Vagina (tissue), 2 donors: ENCODE data around the gene FSIP1. TPM values are rescaled to one million over a fixed set of nuclear protein-coding genes. Genes with fewer than 3 reads are reported as not detected.

Experiments used
- DNase-seq, 2 donors: peaks; one replicate each; pipeline ENCODE4 v3.0.0-alpha.2; 2017; ENCODE audit errors: extremely low spot score in 2 of 2
- H3K27ac ChIP-seq: fragments of 200-600 bp; sonication (generic); one replicate; pipeline ENCODE4 v1.5.1; 2019
- H3K27me3 ChIP-seq: fragments of 200-600 bp; sonication (generic); one replicate; pipeline ENCODE4 v1.5.1; 2019
- H3K36me3 ChIP-seq, 2 donors: fragments of 200-600 bp; sonication (generic); one replicate each; pipeline ENCODE4 v1.5.1; 2017 to 2019
- H3K4me1 ChIP-seq: fragments of 200-600 bp; sonication (generic); one replicate; pipeline ENCODE4 v1.5.1; 2019
- H3K4me3 ChIP-seq, 2 donors: fragments of 200-600 bp; sonication (generic); 1 replicate in 1 of 2; 2 replicates in 1 of 2; pipeline ENCODE4 v1.5.1; 2016 to 2019
- H3K9me3 ChIP-seq: fragments of 200-600 bp; sonication (generic); one replicate; pipeline ENCODE4 v1.5.1; 2019
- CTCF ChIP-seq, 3 experiments: fragments of 450-650 bp in 2 of 3; fragments of 200-600 bp in 1 of 3; sonication (generic) in 1 of 3; IDR thresholded peaks; one replicate each; pipeline ENCODE4 v1.5.1; 2017 to 2019; ENCODE audit warnings: antibody characterized with exemption in 3 of 3, mild to moderate bottlenecking in 2 of 3, moderate library complexity in 2 of 3
- POLR2A ChIP-seq, 2 donors: fragments of 450-650 bp; IDR thresholded peaks; one replicate each; pipeline ENCODE4 v1.6.1; 2017; ENCODE audit warnings: antibody characterized with exemption in 2 of 2, mild to moderate bottlenecking in 2 of 2, moderate library complexity in 2 of 2
- POLR2AphosphoS5 ChIP-seq, 2 donors: sonication (generic); formaldehyde crosslinking; IDR thresholded peaks; one replicate each; pipeline ENCODE4 v1.9.0; 2017; ENCODE audit warnings: antibody characterized with exemption in 2 of 2, mild to moderate bottlenecking in 2 of 2, low read depth in 1 of 2; ENCODE audit not compliant: insufficient read depth in 1 of 2
- intact Hi-C: fragments of 100-400 bp; cut with DNase I; formaldehyde crosslinking; loops from one replicate; pipeline ENCODE4 v1.15.1; 2023
- total RNA-seq: library from RNA; depleted of rRNA; stranded (reverse); fragments of >200 nt; gene quantifications from one replicate; pipeline ENCODE4 v1.2.3, GENCODE V29; 2016

The FSIP1 gene
- total RNA-seq, 1 donor from 2014 or later: 0.98 TPM

GRCh38 chr15:39553947-39554693 is 228.5 kb downstream of the FSIP1 start:
- H3K27me3 ChIP-seq: no peaks in the 10 kb centered on the region
- TF ChIP-seq CTCF (IDR thresholded peaks at IDR 0.05): no peak
- peak in 1 of 2 donors; percentile 62 for TF ChIP-seq POLR2AphosphoS5 (IDR thresholded peaks at IDR 0.05; ENCODE audit: insufficient read depth in 1 of 2, low read depth in 1 of 2)
- no peak for TF ChIP-seq POLR2A (IDR thresholded peaks at IDR 0.05)
- H3K9me3 ChIP-seq: no peaks in the 10 kb centered on the region
- no peaks in the 10 kb centered on the region for H3K36me3 ChIP-seq
- H3K4me3 ChIP-seq: no peak overlapping the region
- H3K4me1 ChIP-seq: peaks cover 17% of the 10 kb centered on the region
- no peak overlapping the region for H3K27ac ChIP-seq
- intact Hi-C loops: no loop called here
- DNase-seq: peak in 1 of 2 donors; percentile 78

GRCh38 chr15:39552556-39552955 is 230.1 kb downstream of the FSIP1 start:
- H3K36me3 ChIP-seq: no peaks in the 10 kb centered on the region
- DNase-seq: peak in 1 of 2 donors; percentile 75
- H3K9me3 ChIP-seq: no peaks in the 10 kb centered on the region
- peaks cover 17% of the 10 kb centered on the region for H3K4me1 ChIP-seq
- no peaks in the 10 kb centered on the region for H3K27me3 ChIP-seq
- H3K27ac ChIP-seq: no peak overlapping the region
- TF ChIP-seq POLR2A (IDR thresholded peaks at IDR 0.05): no peak
- no peak for TF ChIP-seq CTCF (IDR thresholded peaks at IDR 0.05)
- no peak for TF ChIP-seq POLR2AphosphoS5 (IDR thresholded peaks at IDR 0.05; ENCODE audit: insufficient read depth in 1 of 2, low read depth in 1 of 2)
- H3K4me3 ChIP-seq: no peak overlapping the region
- intact Hi-C loops: no loop called here

- no peaks in the 10 kb centered on the region for H3K36me3 ChIP-seq
- H3K27me3 ChIP-seq: no peaks in the 10 kb centered on the region
- H3K4me1 ChIP-seq: peaks cover 17% of the 10 kb centered on the region
- intact Hi-C loops: no loop called here
- no peaks in the 10 kb centered on the region for H3K9me3 ChIP-seq
- no peak overlapping the region for H3K4me3 ChIP-seq
- DNase-seq: peak in 1 of 2 donors; percentile 52
- no peak for TF ChIP-seq POLR2AphosphoS5 (IDR thresholded peaks at IDR 0.05; ENCODE audit: insufficient read depth in 1 of 2, low read depth in 1 of 2)
- no peak for TF ChIP-seq CTCF (IDR thresholded peaks at IDR 0.05)
- TF ChIP-seq POLR2A (IDR thresholded peaks at IDR 0.05): no peak
- no peak overlapping the region for H3K27ac ChIP-seq
These were observed 231.2 kb downstream of the FSIP1 start for GRCh38 chr15:39551476-39551875.

Other genes with a start within 250 kb of the FSIP1 start
- gene THBS1, start 201.8 kb downstream of the FSIP1 start, total RNA-seq: 513 TPM
- 5.4 TPM for gene GPR176, start 137.4 kb upstream of the FSIP1 start, total RNA-seq
- gene EIF2AK4, start 151.3 kb upstream of the FSIP1 start, total RNA-seq: 36.8 TPM